WTC11 (cell line): Measurements from ENCODE around the gene TP53BP2. TPM values are rescaled to one million over a fixed set of nuclear protein-coding genes. Genes with fewer than 3 reads are reported as not detected.

ENCODE experiments used
- ATAC-seq: fragments of 200-7000 bp; cut with Tn5 transposase; 2 replicates; pipeline ENCODE4 v1.10.0; 2021; ENCODE audit warnings: mild to moderate bottlenecking, moderate library complexity
- CTCF ChIA-PET: fragments of 300-600 bp; sonication (Branson Sonifier 250); formaldehyde crosslinking; loops from one replicate; lab custom pipeline; 2021; ENCODE audit warnings: antibody characterized with exemption; lab: Charles Lee
- POLR2A ChIA-PET: fragments of 350-600 bp; sonication (Branson Sonifier 250); formaldehyde crosslinking; loops from one replicate; lab custom pipeline; 2021; ENCODE audit warnings: antibody characterized with exemption; lab: Charles Lee
- DNase-seq: peaks from one replicate; pipeline ENCODE4 v3.0.0; 2021; ENCODE audit warnings: low spot score
- H3K27ac Mint-ChIP-seq: 2 replicates; pipeline ENCODE4 v1.8.0; 2021; ENCODE audit warnings: mixed read lengths
- H3K27me3 Mint-ChIP-seq: 2 replicates; pipeline ENCODE4 v1.8.0; 2021; ENCODE audit warnings: low read depth, mild to moderate bottlenecking, moderate library complexity, mixed read lengths
- H3K36me3 Mint-ChIP-seq: 2 replicates; pipeline ENCODE4 v1.8.0; 2021; ENCODE audit warnings: mixed read lengths
- H3K4me1 Mint-ChIP-seq: 2 replicates; pipeline ENCODE4 v1.8.0; 2022; ENCODE audit warnings: mixed read lengths
- H3K4me3 Mint-ChIP-seq: 2 replicates; pipeline ENCODE4 v1.8.0; 2021; ENCODE audit warnings: mild to moderate bottlenecking, moderate library complexity, mixed read lengths
- H3K9me3 Mint-ChIP-seq: 2 replicates; pipeline ENCODE4 v1.8.0; 2021; ENCODE audit warnings: mixed read lengths
- CBFB ChIP-seq: sonication (generic); formaldehyde crosslinking; IDR thresholded peaks from 2 replicates; pipeline ENCODE4 v1.8.1; 2022; ENCODE audit warnings: mild to moderate bottlenecking, low read depth, missing genetic modification reagents
- CREB1 ChIP-seq: sonication (generic); formaldehyde crosslinking; IDR thresholded peaks from 2 replicates; pipeline ENCODE4 v1.8.0; 2023; ENCODE audit warnings: mild to moderate bottlenecking, missing genetic modification reagents
- ELF4 ChIP-seq: sonication (generic); formaldehyde crosslinking; IDR thresholded peaks from 2 replicates; pipeline ENCODE4 v1.8.1; 2022; ENCODE audit warnings: low read depth, mild to moderate bottlenecking, moderate library complexity, missing genetic modification reagents
- EMX1 ChIP-seq: fragments of 250-450 bp; sonication (Bioruptor Pico); IDR thresholded peaks from 2 replicates; pipeline ENCODE4 v1.8.0; 2021; ENCODE audit warnings: mild to moderate bottlenecking
- ESRRA ChIP-seq: sonication (generic); formaldehyde crosslinking; IDR thresholded peaks from 2 replicates; pipeline ENCODE4 v1.8.1; 2022; ENCODE audit warnings: mild to moderate bottlenecking, missing genetic modification reagents, borderline replicate concordance
- FOXJ3 ChIP-seq: sonication (generic); formaldehyde crosslinking; IDR thresholded peaks from 2 replicates; pipeline ENCODE4 v1.9.0; 2021; ENCODE audit warnings: missing genetic modification reagents, mild to moderate bottlenecking, borderline replicate concordance
- GRHL2 ChIP-seq: fragments of 250-450 bp; sonication (Bioruptor Pico); IDR thresholded peaks from 2 replicates; pipeline ENCODE4 v1.8.0; 2022; ENCODE audit warnings: mild to moderate bottlenecking, moderate library complexity; ENCODE audit not compliant: insufficient replicate concordance, severe bottlenecking
- GTF2I ChIP-seq: fragments of 250-450 bp; sonication (Bioruptor Pico); conservative IDR thresholded peaks from 2 replicates; pipeline ENCODE4 v1.4.0; 2021; ENCODE audit warnings: mild to moderate bottlenecking
- JUN ChIP-seq: sonication (generic); formaldehyde crosslinking; IDR thresholded peaks from 2 replicates; pipeline ENCODE4 v1.8.0; 2023; ENCODE audit warnings: mild to moderate bottlenecking, missing genetic modification reagents
- MXD4 ChIP-seq: fragments of 250-450 bp; sonication (Bioruptor Pico); IDR thresholded peaks from 2 replicates; pipeline ENCODE4 v1.8.0; 2021; ENCODE audit warnings: mild to moderate bottlenecking, moderate library complexity, borderline replicate concordance
- NR2C2 ChIP-seq: sonication (generic); formaldehyde crosslinking; IDR thresholded peaks from 2 replicates; pipeline ENCODE4 v1.8.0; 2022; ENCODE audit warnings: mild to moderate bottlenecking, missing genetic modification reagents
- RORB ChIP-seq: fragments of 250-450 bp; sonication (Bioruptor Pico); IDR thresholded peaks from 2 replicates; pipeline ENCODE4 v1.9.0; 2021; ENCODE audit warnings: mild to moderate bottlenecking
- TEAD4 ChIP-seq: sonication (generic); formaldehyde crosslinking; IDR thresholded peaks from 2 replicates; pipeline ENCODE4 v1.8.0; 2022; ENCODE audit warnings: mild to moderate bottlenecking, missing genetic modification reagents
- ZNF138 ChIP-seq: sonication (generic); formaldehyde crosslinking; conservative IDR thresholded peaks from 2 replicates; pipeline ENCODE4 v1.8.1; 2022; ENCODE audit warnings: mild to moderate bottlenecking, moderate library complexity, missing genetic modification reagents
- ZNF423 ChIP-seq: fragments of 250-450 bp; sonication (Bioruptor Pico); IDR thresholded peaks from 2 replicates; pipeline ENCODE4 v2.1.2; 2022; ENCODE audit warnings: mild to moderate bottlenecking, moderate library complexity
- total RNA-seq: library from RNA; stranded (reverse); gene quantifications from 3 replicates; pipeline ENCODE4 v1.2.3, GENCODE V29; 2021
- TF ChIP-seq, protein P1 (sequence below): sonication (generic); formaldehyde crosslinking; IDR thresholded peaks from 2 replicates; pipeline ENCODE4 v1.8.0; 2022; ENCODE audit warnings: mild to moderate bottlenecking, missing genetic modification reagents
- TF ChIP-seq, protein P2 (sequence below): sonication (generic); formaldehyde crosslinking; IDR thresholded peaks from 2 replicates; pipeline ENCODE4 v1.8.1; 2023; ENCODE audit warnings: mild to moderate bottlenecking, missing genetic modification reagents
- TF ChIP-seq, protein P3 (sequence below): sonication (generic); formaldehyde crosslinking; IDR thresholded peaks from 2 replicates; pipeline ENCODE4 v1.8.0; 2023; ENCODE audit warnings: mild to moderate bottlenecking, missing genetic modification reagents
- TF ChIP-seq, protein P4 (sequence below): sonication (generic); formaldehyde crosslinking; IDR thresholded peaks from 2 replicates; pipeline ENCODE4 v1.8.1; 2022; ENCODE audit warnings: missing genetic modification reagents, borderline replicate concordance
- TF ChIP-seq, protein P5 (sequence below): fragments of 250-450 bp; sonication (Bioruptor Pico); IDR thresholded peaks from 2 replicates; pipeline ENCODE4 v1.9.0; 2021; ENCODE audit warnings: mild to moderate bottlenecking
- TF ChIP-seq, protein P6 (sequence below): fragments of 250-450 bp; sonication (Bioruptor Pico); IDR thresholded peaks from 2 replicates; pipeline ENCODE4 v1.9.0; 2021; ENCODE audit warnings: mild to moderate bottlenecking, borderline replicate concordance

The TP53BP2 gene
- total RNA-seq, 1 experiment from 2014 or later, result 42.7 TPM

DNA sequence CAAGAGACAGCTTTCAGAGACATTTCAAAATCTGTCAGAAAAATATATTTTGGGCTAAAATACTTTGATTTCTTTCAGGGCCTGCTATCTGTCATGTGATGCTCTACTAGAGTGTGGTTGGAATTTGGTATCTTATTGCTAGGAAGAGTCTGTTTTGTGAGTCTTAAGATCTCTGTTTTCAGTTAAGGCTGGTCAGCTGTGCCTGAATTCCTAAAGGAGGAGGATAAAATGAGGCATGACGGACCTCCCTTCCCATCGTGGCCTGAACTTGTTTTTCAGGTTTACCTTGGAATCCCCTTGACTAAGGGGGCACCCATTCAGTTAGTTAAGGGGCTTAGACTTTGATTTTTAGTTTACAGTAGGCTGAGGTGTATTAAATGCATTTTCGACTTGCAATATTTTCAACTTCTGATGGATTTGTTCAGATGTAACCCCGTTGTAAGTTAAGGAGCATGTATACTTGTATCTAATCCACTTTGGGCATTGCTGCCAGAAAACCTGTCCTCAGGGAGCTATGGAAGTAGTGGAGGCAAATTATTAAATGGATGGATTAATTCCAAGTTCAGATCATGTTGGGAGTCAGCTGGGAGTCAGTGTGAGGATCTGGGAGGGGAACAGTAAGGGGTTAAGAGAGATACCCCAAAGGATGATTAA is 115.1 kb downstream of the TP53BP2 start (continued):
- TF ChIP-seq, protein P1, sequence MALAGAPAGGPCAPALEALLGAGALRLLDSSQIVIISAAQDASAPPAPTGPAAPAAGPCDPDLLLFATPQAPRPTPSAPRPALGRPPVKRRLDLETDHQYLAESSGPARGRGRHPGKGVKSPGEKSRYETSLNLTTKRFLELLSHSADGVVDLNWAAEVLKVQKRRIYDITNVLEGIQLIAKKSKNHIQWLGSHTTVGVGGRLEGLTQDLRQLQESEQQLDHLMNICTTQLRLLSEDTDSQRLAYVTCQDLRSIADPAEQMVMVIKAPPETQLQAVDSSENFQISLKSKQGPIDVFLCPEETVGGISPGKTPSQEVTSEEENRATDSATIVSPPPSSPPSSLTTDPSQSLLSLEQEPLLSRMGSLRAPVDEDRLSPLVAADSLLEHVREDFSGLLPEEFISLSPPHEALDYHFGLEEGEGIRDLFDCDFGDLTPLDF, result no peak
- TF ChIP-seq JUN (CRISPR knock-in tag) (no peak), NR2C2 (CRISPR knock-in tag) (no peak)

DNA sequence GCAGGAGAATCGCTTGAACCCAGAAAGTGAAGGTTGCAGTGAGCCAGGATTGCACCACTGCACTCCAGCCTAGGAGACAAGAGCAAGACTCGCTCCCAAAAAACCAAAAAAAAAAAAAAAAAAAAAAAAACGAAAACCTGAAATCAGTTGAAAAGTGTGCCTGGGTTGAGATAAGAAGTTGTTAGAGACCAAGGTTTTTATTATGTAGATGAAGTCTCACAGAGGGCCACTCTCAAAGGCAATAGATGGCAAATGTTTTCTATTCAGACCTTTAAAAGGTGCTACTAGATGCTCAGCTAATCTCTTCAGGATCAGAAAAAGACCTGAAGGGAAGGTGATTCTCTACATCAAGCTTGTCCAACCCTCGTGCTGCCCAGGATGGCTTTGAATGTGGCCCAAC is 115.8 kb downstream of the TP53BP2 start:
- Mint-ChIP-seq H3K27me3 (peaks cover 92% of the 10 kb centered on the region), H3K4me3 (no peak overlapping the region), H3K9me3 (no peaks in the 10 kb centered on the region), H3K36me3 (peaks cover 9% of the 10 kb centered on the region; the same call in 1 of the 2 replicates), H3K27ac (no peak overlapping the region), H3K4me1 (peaks cover 77% of the 10 kb centered on the region)
- DNase-seq (no peak), ATAC-seq (no peak)
- POLR2A ChIA-PET, result interaction anchor here (0.7 to 1.1 kb wide), 2 partner anchors 9 to 26 kb away, joined by 3 to 4 read pairs; no protein-coding TSS in a partner anchor
- CTCF ChIA-PET, result interaction anchor here (0.7 to 4.0 kb wide), 3 partner anchors 18 to 22 kb away, joined by 3 to 19 read pairs (median 5); partner anchors contain the start of gene CAPN2
- TF ChIP-seq TEAD4 (CRISPR knock-in tag) (no peak), GTF2I (CRISPR knock-in tag) (no peak), ELF4 (CRISPR knock-in tag) (no peak), CBFB (CRISPR knock-in tag) (no peak), FOXJ3 (CRISPR knock-in tag) (no peak), ZNF138 (CRISPR knock-in tag) (no peak), ZNF423 (CRISPR knock-in tag) (no peak), EMX1 (CRISPR knock-in tag) (no peak), CREB1 (CRISPR knock-in tag) (no peak), MXD4 (CRISPR knock-in tag) (no peak), ESRRA (no peak), GRHL2 (no peak), RORB (CRISPR knock-in tag) (no peak)
- TF ChIP-seq, protein P2, sequence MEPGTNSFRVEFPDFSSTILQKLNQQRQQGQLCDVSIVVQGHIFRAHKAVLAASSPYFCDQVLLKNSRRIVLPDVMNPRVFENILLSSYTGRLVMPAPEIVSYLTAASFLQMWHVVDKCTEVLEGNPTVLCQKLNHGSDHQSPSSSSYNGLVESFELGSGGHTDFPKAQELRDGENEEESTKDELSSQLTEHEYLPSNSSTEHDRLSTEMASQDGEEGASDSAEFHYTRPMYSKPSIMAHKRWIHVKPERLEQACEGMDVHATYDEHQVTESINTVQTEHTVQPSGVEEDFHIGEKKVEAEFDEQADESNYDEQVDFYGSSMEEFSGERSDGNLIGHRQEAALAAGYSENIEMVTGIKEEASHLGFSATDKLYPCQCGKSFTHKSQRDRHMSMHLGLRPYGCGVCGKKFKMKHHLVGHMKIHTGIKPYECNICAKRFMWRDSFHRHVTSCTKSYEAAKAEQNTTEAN (CRISPR knock-in tag), result no peak
- TF ChIP-seq, protein P3, sequence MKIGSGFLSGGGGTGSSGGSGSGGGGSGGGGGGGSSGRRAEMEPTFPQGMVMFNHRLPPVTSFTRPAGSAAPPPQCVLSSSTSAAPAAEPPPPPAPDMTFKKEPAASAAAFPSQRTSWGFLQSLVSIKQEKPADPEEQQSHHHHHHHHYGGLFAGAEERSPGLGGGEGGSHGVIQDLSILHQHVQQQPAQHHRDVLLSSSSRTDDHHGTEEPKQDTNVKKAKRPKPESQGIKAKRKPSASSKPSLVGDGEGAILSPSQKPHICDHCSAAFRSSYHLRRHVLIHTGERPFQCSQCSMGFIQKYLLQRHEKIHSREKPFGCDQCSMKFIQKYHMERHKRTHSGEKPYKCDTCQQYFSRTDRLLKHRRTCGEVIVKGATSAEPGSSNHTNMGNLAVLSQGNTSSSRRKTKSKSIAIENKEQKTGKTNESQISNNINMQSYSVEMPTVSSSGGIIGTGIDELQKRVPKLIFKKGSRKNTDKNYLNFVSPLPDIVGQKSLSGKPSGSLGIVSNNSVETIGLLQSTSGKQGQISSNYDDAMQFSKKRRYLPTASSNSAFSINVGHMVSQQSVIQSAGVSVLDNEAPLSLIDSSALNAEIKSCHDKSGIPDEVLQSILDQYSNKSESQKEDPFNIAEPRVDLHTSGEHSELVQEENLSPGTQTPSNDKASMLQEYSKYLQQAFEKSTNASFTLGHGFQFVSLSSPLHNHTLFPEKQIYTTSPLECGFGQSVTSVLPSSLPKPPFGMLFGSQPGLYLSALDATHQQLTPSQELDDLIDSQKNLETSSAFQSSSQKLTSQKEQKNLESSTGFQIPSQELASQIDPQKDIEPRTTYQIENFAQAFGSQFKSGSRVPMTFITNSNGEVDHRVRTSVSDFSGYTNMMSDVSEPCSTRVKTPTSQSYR (CRISPR knock-in tag), result no peak
- TF ChIP-seq, protein P4, sequence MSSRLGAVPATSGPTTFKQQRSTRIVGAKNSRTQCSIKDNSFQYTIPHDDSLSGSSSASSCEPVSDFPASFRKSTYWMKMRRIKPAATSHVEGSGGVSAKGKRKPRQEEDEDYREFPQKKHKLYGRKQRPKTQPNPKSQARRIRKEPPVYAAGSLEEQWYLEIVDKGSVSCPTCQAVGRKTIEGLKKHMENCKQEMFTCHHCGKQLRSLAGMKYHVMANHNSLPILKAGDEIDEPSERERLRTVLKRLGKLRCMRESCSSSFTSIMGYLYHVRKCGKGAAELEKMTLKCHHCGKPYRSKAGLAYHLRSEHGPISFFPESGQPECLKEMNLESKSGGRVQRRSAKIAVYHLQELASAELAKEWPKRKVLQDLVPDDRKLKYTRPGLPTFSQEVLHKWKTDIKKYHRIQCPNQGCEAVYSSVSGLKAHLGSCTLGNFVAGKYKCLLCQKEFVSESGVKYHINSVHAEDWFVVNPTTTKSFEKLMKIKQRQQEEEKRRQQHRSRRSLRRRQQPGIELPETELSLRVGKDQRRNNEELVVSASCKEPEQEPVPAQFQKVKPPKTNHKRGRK (CRISPR knock-in tag), result no peak
- TF ChIP-seq, protein P5, sequence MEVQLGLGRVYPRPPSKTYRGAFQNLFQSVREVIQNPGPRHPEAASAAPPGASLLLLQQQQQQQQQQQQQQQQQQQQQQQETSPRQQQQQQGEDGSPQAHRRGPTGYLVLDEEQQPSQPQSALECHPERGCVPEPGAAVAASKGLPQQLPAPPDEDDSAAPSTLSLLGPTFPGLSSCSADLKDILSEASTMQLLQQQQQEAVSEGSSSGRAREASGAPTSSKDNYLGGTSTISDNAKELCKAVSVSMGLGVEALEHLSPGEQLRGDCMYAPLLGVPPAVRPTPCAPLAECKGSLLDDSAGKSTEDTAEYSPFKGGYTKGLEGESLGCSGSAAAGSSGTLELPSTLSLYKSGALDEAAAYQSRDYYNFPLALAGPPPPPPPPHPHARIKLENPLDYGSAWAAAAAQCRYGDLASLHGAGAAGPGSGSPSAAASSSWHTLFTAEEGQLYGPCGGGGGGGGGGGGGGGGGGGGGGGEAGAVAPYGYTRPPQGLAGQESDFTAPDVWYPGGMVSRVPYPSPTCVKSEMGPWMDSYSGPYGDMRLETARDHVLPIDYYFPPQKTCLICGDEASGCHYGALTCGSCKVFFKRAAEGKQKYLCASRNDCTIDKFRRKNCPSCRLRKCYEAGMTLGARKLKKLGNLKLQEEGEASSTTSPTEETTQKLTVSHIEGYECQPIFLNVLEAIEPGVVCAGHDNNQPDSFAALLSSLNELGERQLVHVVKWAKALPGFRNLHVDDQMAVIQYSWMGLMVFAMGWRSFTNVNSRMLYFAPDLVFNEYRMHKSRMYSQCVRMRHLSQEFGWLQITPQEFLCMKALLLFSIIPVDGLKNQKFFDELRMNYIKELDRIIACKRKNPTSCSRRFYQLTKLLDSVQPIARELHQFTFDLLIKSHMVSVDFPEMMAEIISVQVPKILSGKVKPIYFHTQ (CRISPR knock-in tag), result no peak
- TF ChIP-seq, protein P6, sequence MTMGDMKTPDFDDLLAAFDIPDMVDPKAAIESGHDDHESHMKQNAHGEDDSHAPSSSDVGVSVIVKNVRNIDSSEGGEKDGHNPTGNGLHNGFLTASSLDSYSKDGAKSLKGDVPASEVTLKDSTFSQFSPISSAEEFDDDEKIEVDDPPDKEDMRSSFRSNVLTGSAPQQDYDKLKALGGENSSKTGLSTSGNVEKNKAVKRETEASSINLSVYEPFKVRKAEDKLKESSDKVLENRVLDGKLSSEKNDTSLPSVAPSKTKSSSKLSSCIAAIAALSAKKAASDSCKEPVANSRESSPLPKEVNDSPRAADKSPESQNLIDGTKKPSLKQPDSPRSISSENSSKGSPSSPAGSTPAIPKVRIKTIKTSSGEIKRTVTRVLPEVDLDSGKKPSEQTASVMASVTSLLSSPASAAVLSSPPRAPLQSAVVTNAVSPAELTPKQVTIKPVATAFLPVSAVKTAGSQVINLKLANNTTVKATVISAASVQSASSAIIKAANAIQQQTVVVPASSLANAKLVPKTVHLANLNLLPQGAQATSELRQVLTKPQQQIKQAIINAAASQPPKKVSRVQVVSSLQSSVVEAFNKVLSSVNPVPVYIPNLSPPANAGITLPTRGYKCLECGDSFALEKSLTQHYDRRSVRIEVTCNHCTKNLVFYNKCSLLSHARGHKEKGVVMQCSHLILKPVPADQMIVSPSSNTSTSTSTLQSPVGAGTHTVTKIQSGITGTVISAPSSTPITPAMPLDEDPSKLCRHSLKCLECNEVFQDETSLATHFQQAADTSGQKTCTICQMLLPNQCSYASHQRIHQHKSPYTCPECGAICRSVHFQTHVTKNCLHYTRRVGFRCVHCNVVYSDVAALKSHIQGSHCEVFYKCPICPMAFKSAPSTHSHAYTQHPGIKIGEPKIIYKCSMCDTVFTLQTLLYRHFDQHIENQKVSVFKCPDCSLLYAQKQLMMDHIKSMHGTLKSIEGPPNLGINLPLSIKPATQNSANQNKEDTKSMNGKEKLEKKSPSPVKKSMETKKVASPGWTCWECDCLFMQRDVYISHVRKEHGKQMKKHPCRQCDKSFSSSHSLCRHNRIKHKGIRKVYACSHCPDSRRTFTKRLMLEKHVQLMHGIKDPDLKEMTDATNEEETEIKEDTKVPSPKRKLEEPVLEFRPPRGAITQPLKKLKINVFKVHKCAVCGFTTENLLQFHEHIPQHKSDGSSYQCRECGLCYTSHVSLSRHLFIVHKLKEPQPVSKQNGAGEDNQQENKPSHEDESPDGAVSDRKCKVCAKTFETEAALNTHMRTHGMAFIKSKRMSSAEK (CRISPR knock-in tag), result no peak
